GM12874 (cell line): ENCODE data around the gene TRAPPC12.

Source experiments
- TF ChIP-seq, protein P1 (sequence below): IDR thresholded peaks from 2 replicates; pipeline ENCODE4 v1.5.1; 2011; ENCODE audit warnings: low read depth, mild to moderate bottlenecking, control low read depth, low read length, moderate library complexity; ENCODE audit not compliant: insufficient read depth

Gene TRAPPC12

GRCh38 chr2:3355951-3356569, 23.4 kb upstream of the TRAPPC12 start:
- TF ChIP-seq, protein P1, sequence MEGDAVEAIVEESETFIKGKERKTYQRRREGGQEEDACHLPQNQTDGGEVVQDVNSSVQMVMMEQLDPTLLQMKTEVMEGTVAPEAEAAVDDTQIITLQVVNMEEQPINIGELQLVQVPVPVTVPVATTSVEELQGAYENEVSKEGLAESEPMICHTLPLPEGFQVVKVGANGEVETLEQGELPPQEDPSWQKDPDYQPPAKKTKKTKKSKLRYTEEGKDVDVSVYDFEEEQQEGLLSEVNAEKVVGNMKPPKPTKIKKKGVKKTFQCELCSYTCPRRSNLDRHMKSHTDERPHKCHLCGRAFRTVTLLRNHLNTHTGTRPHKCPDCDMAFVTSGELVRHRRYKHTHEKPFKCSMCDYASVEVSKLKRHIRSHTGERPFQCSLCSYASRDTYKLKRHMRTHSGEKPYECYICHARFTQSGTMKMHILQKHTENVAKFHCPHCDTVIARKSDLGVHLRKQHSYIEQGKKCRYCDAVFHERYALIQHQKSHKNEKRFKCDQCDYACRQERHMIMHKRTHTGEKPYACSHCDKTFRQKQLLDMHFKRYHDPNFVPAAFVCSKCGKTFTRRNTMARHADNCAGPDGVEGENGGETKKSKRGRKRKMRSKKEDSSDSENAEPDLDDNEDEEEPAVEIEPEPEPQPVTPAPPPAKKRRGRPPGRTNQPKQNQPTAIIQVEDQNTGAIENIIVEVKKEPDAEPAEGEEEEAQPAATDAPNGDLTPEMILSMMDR = no peak

DNA sequence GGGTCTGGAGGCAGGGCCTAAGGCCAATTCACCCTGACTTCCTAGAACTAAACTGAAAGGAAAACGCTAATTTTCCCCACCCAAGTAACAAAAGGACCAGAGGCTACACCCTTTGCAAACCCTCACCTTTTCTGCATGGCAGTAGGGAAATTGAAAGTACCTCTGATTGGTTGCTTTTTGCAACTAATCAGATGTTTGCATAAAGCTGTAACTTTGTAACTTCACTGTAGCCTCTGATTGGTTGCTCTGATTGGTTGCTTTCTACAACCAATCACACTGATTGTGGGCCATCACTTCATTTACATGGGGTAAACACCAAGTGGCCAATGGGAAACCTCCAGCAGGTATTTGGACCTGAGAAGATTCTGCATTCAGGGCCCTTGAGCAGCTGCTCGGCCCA, 22.7 kb upstream of the TRAPPC12 start:
- TF ChIP-seq, protein P1 = no peak

- TF ChIP-seq, protein P1 = no peak
These were observed 21.6 kb upstream of the TRAPPC12 start for GRCh38 chr2:3357926-3358325.

- TF ChIP-seq, protein P1 = no peak
These were observed 17.7 kb upstream of the TRAPPC12 start for GRCh38 chr2:3361518-3362389.

- TF ChIP-seq, protein P1 = no peak
These were observed 14.3 kb upstream of the TRAPPC12 start for GRCh38 chr2:3365219-3365618.

GRCh38 chr2:3368261-3368722, 11.2 kb upstream of the TRAPPC12 start:
- TF ChIP-seq, protein P1 = no peak

DNA sequence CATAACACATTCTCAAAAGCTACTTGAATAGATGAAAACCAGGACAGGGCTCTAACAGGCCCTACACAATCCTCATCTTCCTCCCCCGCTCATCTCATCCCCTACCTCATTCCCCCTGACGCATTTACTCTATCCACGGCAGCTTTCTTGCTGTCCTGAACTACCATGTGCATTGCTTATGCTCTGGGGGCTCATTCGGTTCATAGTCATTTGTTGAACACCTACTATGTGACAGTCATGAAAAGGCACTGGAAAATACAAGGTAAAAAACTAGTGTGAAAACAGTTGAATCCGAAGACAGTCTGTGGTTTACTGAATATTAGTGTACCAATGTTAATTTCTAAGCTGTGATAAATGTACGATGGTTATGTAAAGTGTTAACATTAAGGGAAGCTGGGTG, 2.7 kb upstream of the TRAPPC12 start:
- TF ChIP-seq, protein P1 = no peak
